GM18870 (cell line): Measurements from ENCODE around the gene SAMD11.

Source experiments
- ATAC-seq: cut with Tn5 transposase; IDR thresholded peaks from one replicate; pipeline ENCODE4 v1.9.1; 2021; ENCODE audit warnings: moderate library complexity; ENCODE audit not compliant: unreplicated experiment

SAMD11 gene

DNA sequence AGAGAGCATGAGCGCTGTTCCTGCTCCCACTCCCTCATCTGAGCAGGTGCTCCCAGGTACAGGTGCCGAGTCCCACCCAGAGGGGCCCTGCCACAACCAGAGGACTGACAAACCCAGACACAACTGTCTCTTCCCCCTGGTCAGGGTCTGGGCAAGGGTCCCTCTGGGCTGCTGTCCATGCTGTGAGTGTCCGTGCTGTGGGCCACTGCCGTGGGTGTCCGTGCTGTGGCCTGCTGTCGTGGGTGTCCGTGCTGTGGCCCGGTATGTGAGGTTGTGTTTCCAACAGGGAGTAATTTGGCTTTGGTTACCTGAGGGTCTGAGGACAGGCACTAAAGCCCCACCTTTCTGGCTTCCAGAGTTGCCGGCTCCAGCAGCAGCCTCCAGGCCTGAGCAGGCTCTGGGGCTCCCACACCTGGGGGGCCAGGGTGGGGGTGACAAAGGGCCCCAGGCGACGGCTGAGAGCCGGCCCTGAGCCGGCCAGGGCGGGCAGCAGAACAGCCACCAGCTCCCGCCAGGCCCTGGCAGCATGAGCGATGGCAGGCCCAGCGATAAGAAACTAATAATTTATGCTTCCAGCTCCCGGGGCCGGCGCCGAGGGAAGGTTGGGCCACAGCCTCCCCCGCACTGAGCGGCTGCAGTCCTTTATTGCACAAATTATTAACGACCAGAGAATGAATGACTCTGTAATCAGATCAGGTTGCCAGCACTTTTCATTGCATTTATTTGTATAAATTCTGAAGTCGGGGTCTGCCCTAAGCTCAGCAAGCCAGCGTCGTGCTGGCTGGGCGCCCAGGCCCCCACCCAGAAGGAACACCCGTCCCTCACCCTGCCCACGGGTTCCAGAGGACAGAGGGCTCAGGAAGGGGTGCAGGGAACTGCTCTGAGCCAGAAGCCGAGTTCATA lies 7.3 kb upstream of the SAMD11 start:
- ATAC-seq = no peak

- ATAC-seq = no peak
Measured at GRCh38 chr1:917076-917459, 6.7 kb upstream of the SAMD11 start.

DNA sequence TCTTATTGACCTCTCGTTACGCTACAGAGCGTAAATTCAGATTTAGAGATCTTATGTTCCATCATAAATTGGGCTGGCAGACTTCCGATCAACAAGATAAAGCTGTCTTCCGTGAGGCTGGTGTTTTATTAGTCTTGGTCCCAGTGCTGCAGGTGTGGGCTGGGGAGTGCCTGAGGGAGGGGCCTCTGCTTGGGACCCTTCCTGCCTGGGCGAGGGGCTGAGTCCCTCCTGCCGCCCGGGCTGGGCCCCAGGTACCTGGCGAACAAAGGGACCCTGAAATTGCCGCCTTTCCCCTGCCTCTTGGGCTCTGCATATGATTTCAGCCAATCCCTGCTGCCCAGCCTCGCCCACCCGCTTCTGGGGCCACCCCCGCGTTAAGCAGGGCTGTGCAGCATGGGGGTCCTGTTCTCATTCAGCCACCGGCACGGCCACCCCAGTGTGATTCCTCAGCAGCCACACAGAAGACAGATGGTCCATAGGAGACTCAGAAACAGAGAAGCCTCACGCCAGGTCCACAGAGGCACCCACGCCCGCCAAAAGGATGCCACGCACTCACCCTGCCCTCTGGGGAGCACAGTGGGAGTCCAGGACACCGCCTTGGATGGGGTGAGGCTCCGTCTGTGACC lies 6.1 kb upstream of the SAMD11 start:
- no peak for ATAC-seq

GRCh38 chr1:918353-918752 lies 5.4 kb upstream of the SAMD11 start:
- ATAC-seq = no peak

- ATAC-seq = no peak
Measured at GRCh38 chr1:918843-919242, 4.9 kb upstream of the SAMD11 start.

DNA sequence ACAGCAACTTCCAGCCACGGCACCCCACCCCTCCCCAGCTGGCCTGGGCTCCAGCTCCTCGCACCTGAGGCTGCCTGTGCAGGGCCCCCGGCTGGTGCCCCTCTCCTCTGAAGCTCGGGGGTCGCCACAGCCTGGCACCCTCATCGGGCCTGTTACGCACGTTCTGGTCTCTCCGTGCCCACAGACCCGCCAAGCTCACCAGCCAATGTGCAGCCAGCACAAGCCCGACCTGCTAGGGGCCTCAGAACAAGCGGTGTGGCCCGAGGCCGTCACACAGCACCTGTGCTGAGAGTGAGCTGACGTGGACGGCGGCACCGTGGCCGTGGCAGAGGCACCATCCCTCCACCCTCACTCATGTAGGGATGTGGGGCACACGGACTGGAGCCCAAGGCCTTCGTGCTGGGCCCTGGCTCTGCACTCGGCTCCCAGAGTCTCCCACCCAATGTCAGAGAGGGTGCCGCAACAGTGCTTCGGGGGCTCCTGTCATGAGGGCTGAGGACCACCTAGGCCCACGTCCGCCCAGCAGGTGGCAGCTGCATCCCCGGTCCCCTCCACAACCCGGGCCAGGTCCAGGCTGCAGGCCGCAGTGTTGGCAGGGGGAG lies 4.4 kb upstream of the SAMD11 start:
- no peak for ATAC-seq

DNA sequence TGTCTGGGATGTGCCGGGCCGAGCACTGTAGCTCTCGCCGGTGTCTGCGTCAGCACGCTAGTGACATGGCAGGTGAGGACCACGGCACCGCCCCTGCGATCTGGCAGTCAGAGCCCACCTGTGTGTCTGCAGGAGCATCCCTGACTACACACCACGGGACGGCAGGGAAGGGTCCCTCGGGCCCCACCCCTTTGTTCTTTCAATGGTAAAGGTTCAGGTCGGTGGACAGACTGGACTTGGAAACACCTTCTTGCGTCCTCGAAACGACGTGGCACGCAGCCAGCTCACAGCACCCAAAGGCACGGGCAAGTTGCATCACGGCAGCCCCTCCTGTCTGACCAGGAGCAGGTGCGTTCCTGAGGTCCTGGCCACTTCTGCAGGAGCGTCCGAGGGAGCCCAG lies 3.7 kb upstream of the SAMD11 start:
- ATAC-seq = no peak

DNA sequence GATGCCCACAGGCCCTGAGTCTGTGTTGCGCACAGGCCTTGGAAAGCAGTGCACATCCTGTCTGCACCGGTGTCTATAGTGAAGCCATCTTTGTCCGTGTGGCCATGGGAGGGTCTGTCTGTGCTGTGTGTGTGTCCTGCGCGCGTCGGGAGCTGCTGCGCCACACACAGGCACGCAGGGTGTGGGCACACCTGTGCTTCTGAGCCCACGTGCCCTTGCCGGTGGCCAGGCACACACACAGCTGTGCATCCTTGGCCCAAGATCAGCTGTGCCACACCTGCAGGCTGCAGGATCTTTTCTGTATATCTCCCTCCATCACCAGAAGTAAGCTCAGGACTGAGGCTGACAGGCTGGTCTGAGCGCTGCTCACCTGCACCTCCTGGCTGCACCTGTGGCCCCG lies 3.2 kb upstream of the SAMD11 start:
- ATAC-seq = no peak

GRCh38 chr1:921011-921837 lies 2.5 kb upstream of the SAMD11 start:
- no peak for ATAC-seq

- no peak for ATAC-seq
Measured at GRCh38 chr1:923991-924655, 400 bp downstream of the SAMD11 start.

DNA sequence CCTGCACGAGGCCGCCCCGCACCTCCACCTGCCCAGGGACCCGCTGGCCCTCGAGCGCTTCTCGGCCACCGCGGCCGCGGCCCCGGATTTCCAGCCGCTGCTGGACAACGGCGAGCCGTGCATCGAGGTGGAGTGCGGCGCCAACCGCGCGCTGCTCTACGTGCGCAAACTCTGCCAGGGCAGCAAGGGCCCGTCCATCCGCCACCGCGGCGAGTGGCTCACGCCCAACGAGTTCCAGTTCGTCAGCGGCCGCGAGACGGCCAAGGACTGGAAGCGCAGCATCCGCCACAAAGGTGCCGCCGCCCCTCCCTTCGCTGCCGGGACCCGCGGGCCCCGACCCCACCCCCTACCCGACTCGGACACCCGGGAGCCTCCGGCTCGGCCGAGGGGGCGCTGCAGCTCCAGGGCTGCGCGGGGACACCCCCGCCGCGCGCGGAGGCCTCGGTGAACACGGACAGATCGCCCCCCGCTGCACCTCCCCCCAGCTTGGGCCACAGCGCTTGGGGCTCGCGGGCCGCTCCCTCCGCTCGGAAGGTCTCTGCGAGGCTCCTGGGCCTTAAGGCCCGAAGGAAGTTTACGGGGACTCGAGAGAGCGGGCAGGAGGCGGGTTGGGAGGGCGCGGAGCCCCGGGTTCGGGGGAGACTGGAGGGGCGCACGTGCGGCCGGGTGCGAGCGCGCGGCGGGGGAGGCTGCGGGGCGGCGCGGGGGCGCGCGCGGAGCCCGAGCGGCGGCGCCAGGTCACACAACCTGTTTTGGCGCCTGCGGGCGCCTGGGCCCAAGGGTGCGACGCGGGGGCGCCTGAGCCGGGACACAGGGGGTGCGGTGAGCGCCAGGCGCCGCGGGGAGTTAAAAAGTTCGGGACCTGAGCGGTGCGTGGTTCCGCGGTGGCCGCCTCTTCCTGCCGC lies 1.2 kb downstream of the SAMD11 start:
- no peak for ATAC-seq

- ATAC-seq = no peak
Measured at GRCh38 chr1:925561-926421, 2.1 kb downstream of the SAMD11 start.

- no peak for ATAC-seq
Measured at GRCh38 chr1:927234-927633, 3.5 kb downstream of the SAMD11 start.

DNA sequence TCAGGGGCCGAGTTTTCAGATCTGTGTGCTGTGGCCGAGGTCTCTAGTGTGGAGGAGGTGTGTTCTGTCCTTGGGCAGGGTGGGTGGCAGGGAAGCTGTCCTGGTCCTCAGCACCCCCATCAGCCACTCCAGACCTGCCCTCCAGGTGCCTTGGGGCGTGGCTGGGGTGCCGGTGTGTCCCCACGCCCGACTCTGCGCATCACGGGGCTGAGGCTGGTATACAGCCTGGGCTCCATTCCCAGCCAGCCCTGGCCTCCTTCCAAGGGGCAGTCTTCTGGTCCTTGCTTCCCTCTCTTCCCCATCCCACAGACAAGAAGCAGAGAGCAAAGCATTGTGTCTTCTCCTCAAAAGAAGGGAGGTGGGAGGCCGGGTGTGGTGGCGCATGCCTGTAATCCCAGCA lies 4.0 kb downstream of the SAMD11 start:
- no peak for ATAC-seq

DNA sequence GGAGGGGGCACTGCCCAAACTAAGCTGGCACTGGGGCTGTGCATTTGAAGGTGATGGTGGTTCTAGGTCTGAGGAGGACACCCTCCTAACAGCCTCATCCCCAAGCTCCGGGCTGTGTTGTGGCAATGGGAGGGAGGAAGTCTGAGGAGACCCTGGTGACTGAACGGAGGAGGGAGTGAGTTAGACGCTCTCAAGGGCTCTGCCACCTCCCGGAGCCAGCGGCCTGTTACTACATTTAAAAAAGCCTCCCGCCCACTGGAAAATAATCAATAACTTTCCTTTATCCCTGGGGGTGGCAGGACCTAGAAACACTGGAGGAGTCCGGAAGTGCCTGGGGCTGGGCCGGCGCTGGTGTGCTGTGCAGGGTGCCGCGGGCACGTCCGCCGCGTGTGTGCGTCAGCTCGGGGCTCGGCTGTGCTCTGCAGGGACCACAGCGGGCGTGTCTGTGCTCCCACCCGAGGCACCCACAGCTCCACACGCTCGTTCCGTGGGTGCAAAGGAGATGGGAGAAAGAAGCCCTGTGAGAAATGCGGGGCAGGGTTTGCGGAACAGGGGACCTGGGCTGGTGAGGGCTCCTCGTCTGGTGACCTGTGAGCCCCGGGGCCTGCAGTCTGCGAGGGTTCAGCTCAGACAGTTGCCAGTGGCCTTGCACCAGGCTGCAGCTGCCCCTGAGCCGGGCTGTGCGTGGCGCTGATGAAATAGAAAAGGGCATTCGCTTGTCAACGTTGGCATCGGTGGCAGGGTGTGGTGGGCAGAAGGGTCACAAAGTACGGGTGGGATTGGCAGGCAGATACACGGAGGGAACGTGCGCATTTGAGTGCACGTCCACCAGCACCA lies 5.3 kb downstream of the SAMD11 start:
- ATAC-seq = no peak

DNA sequence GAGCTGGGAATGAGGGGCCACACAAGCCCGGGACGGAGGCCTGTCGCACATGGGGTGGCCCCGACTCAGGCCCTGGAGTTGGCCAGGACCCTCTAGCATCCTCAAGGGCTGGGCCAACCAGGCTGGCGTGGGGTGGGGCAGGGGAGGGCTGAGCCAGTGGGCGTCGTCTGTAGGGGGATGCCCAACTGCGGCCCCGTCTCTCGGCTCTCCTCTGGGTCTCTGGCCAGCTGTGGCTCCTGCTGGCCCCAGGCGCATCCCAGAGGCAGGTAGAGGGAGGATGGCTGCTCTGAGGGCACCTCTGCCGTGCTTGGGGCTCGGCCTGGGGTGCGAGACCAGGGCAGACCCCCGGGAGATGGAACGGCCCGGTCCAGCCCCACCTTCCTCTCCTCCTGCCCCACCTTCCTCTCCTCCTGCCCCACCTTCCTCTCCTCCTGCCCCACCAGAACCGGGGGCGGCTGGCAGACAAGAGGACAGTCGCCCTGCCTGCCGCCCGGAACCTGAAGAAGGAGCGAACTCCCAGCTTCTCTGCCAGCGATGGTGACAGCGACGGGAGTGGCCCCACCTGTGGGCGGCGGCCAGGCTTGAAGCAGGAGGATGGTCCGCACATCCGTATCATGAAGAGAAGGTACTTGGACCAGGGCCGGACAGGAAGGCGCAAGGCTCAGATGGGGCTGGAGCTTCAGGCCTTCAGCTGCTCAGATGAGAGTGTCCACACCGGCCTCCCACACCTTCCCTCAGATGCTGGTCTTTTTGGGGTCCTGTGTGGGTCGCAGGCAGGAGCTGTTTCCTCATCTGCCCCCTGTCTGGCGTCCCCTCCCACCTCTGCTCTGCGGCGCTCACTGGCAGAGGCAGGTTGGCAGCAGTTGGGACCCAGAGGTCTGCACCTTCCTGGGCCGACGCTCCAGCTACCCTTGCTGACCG lies 6.2 kb downstream of the SAMD11 start:
- ATAC-seq = no peak

- no peak for ATAC-seq
Measured at GRCh38 chr1:930633-931138, 7.0 kb downstream of the SAMD11 start.
